Body of pancreas (tissue), 4 donors: ENCODE measurements around the gene HDHD3.

Source experiments
- CTCF ChIP-seq, 7 experiments: fragments of 450-650 bp in 4 of 7; fragments of 200-600 bp in 3 of 7; sonication (generic) in 3 of 7; IDR thresholded peaks; one replicate each; pipeline ENCODE4 v1.5.1; 2016 to 2019; ENCODE audit warnings: antibody characterized with exemption in 7 of 7
- POLR2A ChIP-seq, 3 donors: fragments of 450-650 bp; IDR thresholded peaks; one replicate each; pipeline ENCODE4 v1.6.1; 2016; ENCODE audit warnings: antibody characterized with exemption in 3 of 3, mild to moderate bottlenecking in 2 of 3

- TF ChIP-seq POLR2A (IDR thresholded peaks at IDR 0.05) (no peak), CTCF (IDR thresholded peaks at IDR 0.05) (no peak)
These were observed 10.0 kb upstream of the HDHD3 start for GRCh38 chr9:113386571-113387393.
